BLaER1 (cell line): ENCODE data around the gene CCDC70.

Experiments used
- H3K27ac ChIP-seq: shearing (Covaris generic); formaldehyde crosslinking; 2 replicates; pipeline ENCODE4 v1.8.1; 2022
- H3K27me3 ChIP-seq: shearing (Covaris generic); formaldehyde crosslinking; 2 replicates; pipeline ENCODE4 v1.8.1; 2022
- H3K36me3 ChIP-seq: shearing (Covaris generic); formaldehyde crosslinking; 2 replicates; pipeline ENCODE4 v1.8.1; 2022
- H3K4me1 ChIP-seq: shearing (Covaris generic); formaldehyde crosslinking; 2 replicates; pipeline ENCODE4 v1.8.1; 2022
- H3K4me2 ChIP-seq: shearing (Covaris generic); formaldehyde crosslinking; 2 replicates; pipeline ENCODE4 v1.8.1; 2022
- H3K4me3 ChIP-seq: shearing (Covaris generic); formaldehyde crosslinking; 2 replicates; pipeline ENCODE4 v1.8.1; 2022
- H3K9ac ChIP-seq: shearing (Covaris generic); formaldehyde crosslinking; 2 replicates; pipeline ENCODE4 v1.8.1; 2022
- H3K9me3 ChIP-seq: shearing (Covaris generic); formaldehyde crosslinking; 2 replicates; pipeline ENCODE4 v1.8.1; 2022
- H4K20me1 ChIP-seq: shearing (Covaris generic); formaldehyde crosslinking; 2 replicates; pipeline ENCODE4 v1.8.1; 2022
- Cebpa-rat ChIP-seq: shearing (Covaris generic); IDR thresholded peaks from 2 replicates; pipeline ENCODE4 v1.8.1; 2022

The CCDC70 gene

DNA sequence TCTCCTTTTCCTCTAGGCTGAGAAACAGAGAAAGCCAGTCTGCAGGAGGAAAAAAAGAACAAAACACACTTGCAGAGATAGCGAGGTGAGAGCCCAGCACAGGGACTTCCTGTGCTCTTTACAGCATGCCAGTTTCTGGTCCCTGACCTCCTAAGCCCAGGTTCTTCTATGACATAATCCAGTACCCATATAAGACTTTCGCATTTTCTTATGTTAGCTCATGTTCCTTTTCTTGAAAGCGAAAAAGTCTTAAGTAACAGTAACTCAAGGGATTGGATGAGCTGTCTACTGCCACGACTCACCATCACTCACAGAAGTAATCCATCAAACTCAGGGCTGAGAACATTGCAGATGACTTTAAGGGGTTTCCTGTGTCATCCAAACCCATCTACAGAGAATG lies 17.4 kb downstream of the CCDC70 start:
- Histone ChIP-seq H3K9me3 (peaks cover 28% of the 10 kb centered on the region), H3K27me3 (no peaks in the 10 kb centered on the region), H3K4me3 (no peak overlapping the region), H3K4me1 (peaks cover 37% of the 10 kb centered on the region), H3K36me3 (no peaks in the 10 kb centered on the region), H3K9ac (peak overlapping the region; percentile 8; the same call in 1 of the 2 replicates), H3K4me2 (peak overlapping the region; percentile 23; the same call in 1 of the 2 replicates), H4K20me1 (no peaks in the 10 kb centered on the region), H3K27ac (no peak overlapping the region)
- no peak for TF ChIP-seq Cebpa-rat

DNA sequence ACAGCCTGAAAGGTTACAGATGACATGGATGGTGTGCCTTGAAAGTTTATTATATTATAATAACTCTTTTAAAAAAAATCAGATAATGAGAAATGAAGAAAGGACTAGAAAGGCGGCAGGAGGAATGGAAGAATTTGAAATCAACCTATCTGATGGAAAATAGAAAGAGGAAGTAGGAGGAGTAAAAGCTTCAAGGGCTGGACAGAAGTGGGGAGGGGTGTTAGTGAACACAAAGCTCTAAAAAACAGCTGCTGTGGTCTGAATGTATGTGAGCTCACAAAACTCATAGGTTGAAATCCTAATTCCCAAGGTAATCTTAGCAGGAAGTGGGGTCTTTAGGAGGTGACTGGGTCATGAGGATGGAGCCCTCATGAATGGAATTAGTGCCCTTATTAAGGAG lies 19.5 kb downstream of the CCDC70 start:
- no peak overlapping the region for H3K4me3 ChIP-seq
- TF ChIP-seq Cebpa-rat: no peak
- no peaks in the 10 kb centered on the region for H3K36me3 ChIP-seq
- H3K4me1 ChIP-seq: peaks cover 37% of the 10 kb centered on the region
- H3K27ac ChIP-seq: no peak overlapping the region
- H3K27me3 ChIP-seq: no peaks in the 10 kb centered on the region
- H4K20me1 ChIP-seq: no peaks in the 10 kb centered on the region
- no peak overlapping the region for H3K4me2 ChIP-seq
- no peak overlapping the region for H3K9ac ChIP-seq
- peaks cover 31% of the 10 kb centered on the region for H3K9me3 ChIP-seq

DNA sequence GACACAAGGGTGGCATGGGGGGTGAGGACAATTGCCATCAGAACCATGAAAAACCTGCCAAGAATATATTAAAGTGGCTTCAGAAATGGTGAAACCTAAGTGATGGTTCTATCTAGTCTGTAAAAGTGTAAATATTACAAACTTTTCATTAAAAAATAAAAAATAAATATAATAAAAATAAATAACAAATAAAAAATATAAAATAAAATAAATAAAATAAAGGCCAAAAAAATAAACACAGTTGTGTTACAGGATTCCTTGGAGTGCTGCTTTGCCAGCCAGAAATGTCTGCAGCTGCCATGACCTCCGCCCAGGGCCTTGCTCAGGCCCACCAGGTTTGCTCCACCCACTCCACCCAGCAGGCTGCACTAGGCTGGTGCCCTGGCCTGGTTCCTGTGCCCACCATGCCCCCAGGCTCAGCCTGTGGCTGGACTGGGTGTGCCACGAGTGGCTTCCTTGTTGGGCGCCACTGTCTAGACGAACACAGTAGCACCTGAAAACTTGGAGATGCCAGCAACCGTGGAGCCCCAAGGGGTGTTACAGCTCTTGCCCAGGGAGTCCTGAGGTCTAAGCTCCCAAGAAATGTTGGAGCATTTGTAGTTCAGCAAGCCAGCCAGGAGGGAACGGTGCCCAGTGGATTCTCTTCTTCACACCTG lies 20.9 kb downstream of the CCDC70 start:
- no peaks in the 10 kb centered on the region for H3K36me3 ChIP-seq
- H3K4me2 ChIP-seq: no peak overlapping the region
- H3K9me3 ChIP-seq: peaks cover 31% of the 10 kb centered on the region
- H3K4me1 ChIP-seq: peaks cover 37% of the 10 kb centered on the region
- TF ChIP-seq Cebpa-rat: no peak
- no peaks in the 10 kb centered on the region for H4K20me1 ChIP-seq
- H3K27ac ChIP-seq: no peak overlapping the region
- H3K27me3 ChIP-seq: no peaks in the 10 kb centered on the region
- H3K4me3 ChIP-seq: no peak overlapping the region
- no peak overlapping the region for H3K9ac ChIP-seq

DNA sequence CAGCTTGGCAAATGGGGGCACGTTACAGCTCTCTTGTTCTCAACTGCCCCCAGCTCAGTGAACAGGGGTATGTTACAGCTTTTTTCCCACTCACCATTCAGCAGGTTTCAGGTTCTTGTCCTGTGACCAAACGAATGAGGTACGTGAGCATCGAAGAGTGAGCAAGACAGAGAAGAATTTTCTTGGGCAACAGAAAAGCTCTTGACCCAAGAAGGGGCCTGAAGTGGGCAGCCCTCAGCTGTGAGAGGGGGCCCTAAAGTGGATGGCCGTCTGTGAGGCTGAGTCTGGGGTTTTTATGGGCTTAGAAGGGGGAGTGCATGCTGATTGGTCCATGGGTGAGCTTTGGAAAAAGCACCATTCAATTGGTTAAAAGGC lies 21.4 kb downstream of the CCDC70 start:
- no peaks in the 10 kb centered on the region for H3K36me3 ChIP-seq
- H3K27me3 ChIP-seq: no peaks in the 10 kb centered on the region
- peaks cover 33% of the 10 kb centered on the region for H3K4me1 ChIP-seq
- no peak overlapping the region for H3K4me3 ChIP-seq
- H3K9ac ChIP-seq: no peak overlapping the region
- TF ChIP-seq Cebpa-rat: no peak
- no peak overlapping the region for H3K27ac ChIP-seq
- H3K9me3 ChIP-seq: peaks cover 31% of the 10 kb centered on the region
- no peak overlapping the region for H3K4me2 ChIP-seq
- no peaks in the 10 kb centered on the region for H4K20me1 ChIP-seq

DNA sequence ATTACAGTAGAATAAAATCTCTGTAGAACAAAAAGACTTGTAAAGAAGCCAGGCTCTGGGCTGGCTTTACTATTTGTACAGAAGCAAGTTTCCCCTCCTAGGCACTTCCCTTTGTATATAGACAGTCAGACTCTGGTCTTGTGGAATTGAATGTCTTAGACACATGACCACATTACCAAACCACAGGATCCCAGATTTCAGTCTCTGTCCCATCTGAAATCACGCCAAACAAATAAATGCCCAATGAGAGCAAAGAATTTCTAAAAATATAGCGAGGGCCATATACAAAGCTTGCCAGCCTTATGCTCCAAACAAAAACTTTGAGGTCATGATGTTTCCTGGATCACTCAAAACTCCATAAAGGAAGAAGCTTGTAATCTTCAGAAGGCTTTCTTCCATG lies 23.9 kb downstream of the CCDC70 start:
- no peaks in the 10 kb centered on the region for H4K20me1 ChIP-seq
- no peak overlapping the region for H3K4me3 ChIP-seq
- TF ChIP-seq Cebpa-rat: no peak
- H3K27ac ChIP-seq: no peak overlapping the region
- no peak overlapping the region for H3K4me2 ChIP-seq
- no peaks in the 10 kb centered on the region for H3K27me3 ChIP-seq
- H3K4me1 ChIP-seq: peaks cover 9% of the 10 kb centered on the region
- H3K36me3 ChIP-seq: no peaks in the 10 kb centered on the region
- peaks cover 31% of the 10 kb centered on the region for H3K9me3 ChIP-seq
- H3K9ac ChIP-seq: no peak overlapping the region

DNA sequence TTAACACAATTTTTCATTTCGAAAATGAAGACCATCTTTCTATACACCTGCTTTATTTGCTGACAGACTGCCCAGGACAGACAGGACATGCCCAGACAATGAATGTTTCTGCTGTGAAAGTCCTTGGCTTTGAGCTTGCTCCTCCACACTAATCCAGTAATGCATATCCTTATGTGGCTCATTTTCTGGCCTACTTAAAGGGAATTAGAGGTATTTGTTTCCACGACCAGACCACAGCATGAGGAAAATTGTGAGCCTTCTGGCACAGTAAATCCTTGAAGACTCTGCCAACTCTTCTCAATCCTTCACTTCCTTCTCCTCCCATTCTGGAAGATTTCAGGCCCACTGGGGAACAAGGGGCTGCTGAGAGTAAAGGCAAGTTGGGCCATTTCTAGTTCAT lies 25.7 kb downstream of the CCDC70 start:
- Histone ChIP-seq H4K20me1 (no peaks in the 10 kb centered on the region), H3K27ac (no peak overlapping the region), H3K9me3 (peaks cover 20% of the 10 kb centered on the region), H3K27me3 (no peaks in the 10 kb centered on the region), H3K4me1 (no peaks in the 10 kb centered on the region), H3K36me3 (no peaks in the 10 kb centered on the region), H3K4me2 (no peak overlapping the region), H3K9ac (no peak overlapping the region), H3K4me3 (no peak overlapping the region)
- TF ChIP-seq Cebpa-rat: no peak

DNA sequence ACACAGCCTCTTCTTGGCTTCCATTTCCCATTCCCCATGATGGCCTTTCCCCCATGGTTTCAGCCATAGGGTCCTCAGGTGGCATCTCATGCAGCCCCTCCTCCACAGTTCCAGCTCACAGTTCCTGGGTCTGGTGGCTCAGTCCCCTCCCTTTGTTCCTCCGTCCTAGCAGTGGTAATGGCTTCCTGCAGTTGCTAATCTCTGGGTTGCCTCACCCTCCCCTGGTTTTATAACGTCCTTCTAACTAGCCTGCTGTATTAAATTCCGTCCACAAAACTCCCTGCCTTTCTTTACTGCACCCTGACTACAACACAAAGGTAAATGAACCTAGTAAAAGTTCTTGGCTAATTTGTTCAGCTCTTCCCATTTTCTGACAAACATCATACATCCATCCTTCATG lies 30.9 kb downstream of the CCDC70 start:
- Histone ChIP-seq H3K36me3 (no peaks in the 10 kb centered on the region), H4K20me1 (no peaks in the 10 kb centered on the region), H3K4me2 (no peak overlapping the region), H3K27ac (no peak overlapping the region), H3K9me3 (no peaks in the 10 kb centered on the region), H3K9ac (no peak overlapping the region), H3K4me3 (no peak overlapping the region), H3K4me1 (peaks cover 13% of the 10 kb centered on the region), H3K27me3 (no peaks in the 10 kb centered on the region)
- no peak for TF ChIP-seq Cebpa-rat

DNA sequence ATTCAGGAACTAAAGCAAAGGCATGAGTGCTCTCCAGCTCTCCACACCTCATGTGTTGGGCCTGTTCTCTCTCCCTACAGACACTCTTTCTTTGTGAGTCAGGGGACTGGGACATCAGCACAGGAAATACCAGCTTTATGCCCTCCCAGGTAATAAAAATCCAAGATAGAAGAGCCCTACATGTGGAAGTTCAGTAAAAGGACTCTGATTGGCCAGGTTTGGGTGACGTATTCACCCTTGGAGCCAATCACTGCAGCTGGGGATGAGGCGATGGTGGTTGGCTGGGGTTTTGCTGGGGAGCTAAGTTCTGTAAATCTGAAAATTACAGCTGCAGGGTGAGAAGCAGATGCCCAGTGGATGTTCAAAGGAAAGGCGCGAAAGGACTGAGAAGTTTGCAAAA lies 32.5 kb downstream of the CCDC70 start:
- H3K27me3 ChIP-seq: no peaks in the 10 kb centered on the region
- H4K20me1 ChIP-seq: no peaks in the 10 kb centered on the region
- peaks cover 13% of the 10 kb centered on the region for H3K4me1 ChIP-seq
- no peak overlapping the region for H3K4me2 ChIP-seq
- H3K9ac ChIP-seq: no peak overlapping the region
- TF ChIP-seq Cebpa-rat: no peak
- H3K27ac ChIP-seq: no peak overlapping the region
- H3K4me3 ChIP-seq: no peak overlapping the region
- no peaks in the 10 kb centered on the region for H3K36me3 ChIP-seq
- H3K9me3 ChIP-seq: no peaks in the 10 kb centered on the region

DNA sequence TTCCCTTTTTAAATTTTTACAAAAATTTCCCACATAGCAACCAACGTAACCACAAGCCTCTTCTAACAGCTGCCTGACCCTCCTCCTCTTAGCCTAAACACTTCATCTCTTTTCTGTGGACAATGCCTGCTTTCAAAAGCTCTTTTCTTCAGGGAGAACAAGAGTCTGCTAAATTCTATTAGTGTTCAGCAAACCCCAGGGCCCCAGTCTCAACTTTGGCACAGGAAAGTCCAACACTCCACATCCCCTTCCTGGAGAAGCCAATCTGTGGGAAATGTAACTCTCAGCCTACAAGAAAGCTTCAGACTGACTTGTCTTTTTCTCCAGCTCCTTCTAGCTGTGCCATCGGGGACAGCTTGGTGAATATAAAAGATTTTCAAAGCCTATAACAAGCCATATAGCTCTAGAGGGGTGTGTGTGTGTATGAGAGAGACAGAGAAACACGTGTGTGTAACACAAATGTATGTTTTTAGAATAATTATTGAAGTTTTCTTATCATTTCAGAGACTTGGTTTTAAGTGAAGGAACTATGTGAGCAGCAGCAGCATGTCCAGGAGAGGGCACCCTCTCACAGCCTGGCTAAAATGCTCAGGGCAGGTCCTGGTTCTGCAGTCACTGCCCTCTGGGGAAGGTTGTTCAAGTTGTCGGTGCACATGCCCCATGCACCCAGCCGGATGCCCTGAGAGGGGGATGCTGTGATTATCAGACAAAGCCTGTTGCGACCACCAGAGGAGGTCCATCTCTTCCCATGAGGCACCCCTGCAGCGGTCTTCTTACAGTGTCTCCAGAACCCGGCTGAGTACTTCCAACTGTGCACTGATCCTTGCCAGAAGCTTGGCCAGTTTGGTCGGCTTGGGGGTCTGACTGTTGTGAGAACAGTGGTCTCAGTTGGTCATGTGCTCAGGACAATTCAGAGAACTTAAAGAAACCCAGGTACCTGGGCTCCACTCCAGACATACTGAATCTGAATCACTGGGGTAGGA lies 34.4 kb downstream of the CCDC70 start:
- no peaks in the 10 kb centered on the region for H3K27me3 ChIP-seq
- TF ChIP-seq Cebpa-rat: no peak
- H3K27ac ChIP-seq: no peak overlapping the region
- no peaks in the 10 kb centered on the region for H3K36me3 ChIP-seq
- H3K4me1 ChIP-seq: peaks cover 22% of the 10 kb centered on the region
- no peak overlapping the region; the same call in 1 of the 2 replicates for H3K9ac ChIP-seq
- no peak overlapping the region for H3K4me3 ChIP-seq
- H4K20me1 ChIP-seq: no peaks in the 10 kb centered on the region
- no peaks in the 10 kb centered on the region for H3K9me3 ChIP-seq
- peak overlapping the region; percentile 17; the same call in 1 of the 2 replicates for H3K4me2 ChIP-seq

DNA sequence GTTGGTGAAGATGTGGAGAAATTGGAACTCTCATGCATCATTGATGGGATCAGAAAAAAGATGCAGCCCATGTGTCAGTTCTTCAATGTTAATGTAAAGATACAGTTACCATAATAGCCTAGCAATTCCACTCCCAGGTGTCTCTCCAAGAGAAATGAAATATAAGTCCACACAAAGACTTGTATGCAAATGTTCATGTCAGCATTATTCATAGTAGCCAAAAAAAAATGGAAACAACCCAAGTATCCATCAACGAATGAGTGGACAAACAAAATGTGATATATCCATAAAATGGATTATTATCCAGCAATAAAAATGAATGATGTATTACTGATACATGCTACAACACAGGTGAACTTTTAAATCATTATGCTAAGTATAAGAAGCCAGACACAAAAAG lies 38.7 kb downstream of the CCDC70 start:
- no peak overlapping the region for H3K9ac ChIP-seq
- no peaks in the 10 kb centered on the region for H3K27me3 ChIP-seq
- H3K4me3 ChIP-seq: no peak overlapping the region
- no peaks in the 10 kb centered on the region for H4K20me1 ChIP-seq
- peaks cover 50% of the 10 kb centered on the region for H3K4me1 ChIP-seq
- no peak overlapping the region for H3K4me2 ChIP-seq
- no peaks in the 10 kb centered on the region for H3K36me3 ChIP-seq
- no peak for TF ChIP-seq Cebpa-rat
- no peaks in the 10 kb centered on the region for H3K9me3 ChIP-seq
- H3K27ac ChIP-seq: no peak overlapping the region
